Measurements from ENCODE around the gene SND1. TPM values are rescaled to one million over a fixed set of nuclear protein-coding genes. Genes with fewer than 3 reads are reported as not detected.

Gene SND1
- total RNA-seq, 6 experiments from 2014 or later = 77.5 to 150 (median 126) TPM

DNA sequence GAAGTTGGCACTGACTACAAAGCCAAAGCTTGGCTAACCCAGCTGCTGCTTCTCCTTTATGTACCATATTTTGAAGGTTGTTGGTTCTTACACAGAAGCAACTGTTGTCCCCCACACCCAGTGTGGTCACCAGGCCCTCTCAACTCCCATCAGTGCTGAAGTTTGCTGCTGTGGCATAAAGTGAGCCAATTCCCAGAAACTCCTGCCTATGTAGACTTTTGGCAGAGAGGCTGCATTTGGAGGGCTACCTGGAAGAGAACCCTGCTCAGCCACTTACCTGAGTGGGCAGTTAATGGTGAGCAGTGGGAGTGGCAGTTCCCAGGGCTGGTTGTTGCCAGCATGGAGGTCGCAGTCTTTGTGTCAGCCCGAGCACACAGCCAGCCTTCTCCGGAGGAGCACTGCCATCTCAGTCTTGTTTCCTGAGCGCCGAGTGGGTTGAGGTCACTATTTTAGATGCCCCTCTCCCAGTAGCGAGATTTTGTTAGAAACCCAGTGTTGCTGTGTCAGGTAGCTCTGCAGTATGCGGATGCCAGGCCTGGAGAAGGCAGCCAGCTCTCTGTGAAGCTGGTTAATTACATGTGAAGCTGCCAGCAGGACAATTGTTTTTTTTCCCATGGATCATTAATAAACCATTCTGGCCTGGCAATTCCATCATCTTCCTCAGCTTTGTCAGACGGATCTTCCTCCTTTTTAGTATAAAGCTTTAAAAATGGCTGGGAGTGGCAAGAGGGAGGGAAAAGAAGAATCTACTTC lies 354.7 kb downstream of the SND1 start:
- no peaks in the 10 kb centered on the region for H3K9me3 ChIP-seq
- TF ChIP-seq POLR2A (IDR thresholded peaks at IDR 0.05) = no peak
- TF ChIP-seq, protein P1, sequence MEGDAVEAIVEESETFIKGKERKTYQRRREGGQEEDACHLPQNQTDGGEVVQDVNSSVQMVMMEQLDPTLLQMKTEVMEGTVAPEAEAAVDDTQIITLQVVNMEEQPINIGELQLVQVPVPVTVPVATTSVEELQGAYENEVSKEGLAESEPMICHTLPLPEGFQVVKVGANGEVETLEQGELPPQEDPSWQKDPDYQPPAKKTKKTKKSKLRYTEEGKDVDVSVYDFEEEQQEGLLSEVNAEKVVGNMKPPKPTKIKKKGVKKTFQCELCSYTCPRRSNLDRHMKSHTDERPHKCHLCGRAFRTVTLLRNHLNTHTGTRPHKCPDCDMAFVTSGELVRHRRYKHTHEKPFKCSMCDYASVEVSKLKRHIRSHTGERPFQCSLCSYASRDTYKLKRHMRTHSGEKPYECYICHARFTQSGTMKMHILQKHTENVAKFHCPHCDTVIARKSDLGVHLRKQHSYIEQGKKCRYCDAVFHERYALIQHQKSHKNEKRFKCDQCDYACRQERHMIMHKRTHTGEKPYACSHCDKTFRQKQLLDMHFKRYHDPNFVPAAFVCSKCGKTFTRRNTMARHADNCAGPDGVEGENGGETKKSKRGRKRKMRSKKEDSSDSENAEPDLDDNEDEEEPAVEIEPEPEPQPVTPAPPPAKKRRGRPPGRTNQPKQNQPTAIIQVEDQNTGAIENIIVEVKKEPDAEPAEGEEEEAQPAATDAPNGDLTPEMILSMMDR (IDR thresholded peaks at IDR 0.05) = no peak
- H3K4me3 ChIP-seq = no peak overlapping the region
- intact Hi-C loops (cut with DNase I) = no loop called here
- H3K36me3 ChIP-seq = no peaks in the 10 kb centered on the region
- ATAC-seq (no peak), DNase-seq (no peak)
- WGBS (ENCODE audit: insufficient coverage, low coverage, low lambda C conversion rate, missing lambda C conversion rate) = 92% methylated on average over 2 of the region's 8 CpGs
- H3K27ac ChIP-seq = peak overlapping the region in 2 of 3 donors; percentile 52 to 77
- H3K27me3 ChIP-seq = no peaks in the 10 kb centered on the region
- peaks cover 0 to 81% (median 31%) of the 10 kb centered on the region in 4 donors for H3K4me1 ChIP-seq

DNA sequence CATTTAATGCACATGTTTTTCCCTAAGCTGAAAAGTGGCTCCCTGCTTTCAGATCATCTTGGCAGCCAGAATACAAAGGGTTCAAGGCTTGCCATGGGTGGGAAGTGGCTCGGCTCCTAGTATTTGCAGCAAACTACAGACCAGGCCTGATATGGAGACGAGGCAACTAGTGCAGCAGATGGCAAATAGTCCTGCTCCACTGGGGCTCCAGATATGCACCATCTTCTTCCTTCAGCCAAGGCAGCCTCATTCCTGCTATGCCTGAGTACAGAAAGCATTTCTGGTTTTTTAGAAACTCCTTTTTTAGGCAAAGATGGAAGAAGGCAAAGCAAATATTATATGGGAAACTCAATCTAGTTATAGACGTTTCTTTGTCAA lies 355.3 kb downstream of the SND1 start:
- peaks cover 0 to 78% (median 31%) of the 10 kb centered on the region in 4 donors for H3K4me1 ChIP-seq

DNA sequence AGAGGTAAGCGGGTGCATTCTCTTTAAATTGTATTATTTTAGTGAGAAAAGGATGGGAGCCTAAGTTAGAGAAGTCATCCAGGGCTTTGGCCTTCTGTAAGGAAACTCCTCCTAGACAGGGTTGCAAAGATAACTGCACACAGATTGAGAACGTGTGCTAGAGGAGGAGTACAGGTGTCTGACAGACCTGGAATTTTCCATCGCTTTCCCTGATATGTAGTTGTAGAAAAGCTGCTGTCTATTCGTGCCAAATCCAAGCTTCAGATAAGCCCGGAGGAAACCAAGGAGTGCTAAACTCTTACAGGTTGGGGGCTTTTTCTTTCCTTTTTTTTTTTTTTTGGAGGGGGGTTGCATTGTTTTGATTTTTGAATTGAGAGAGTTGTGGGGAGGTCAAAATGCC lies 356.1 kb downstream of the SND1 start:
- 90% methylated on average over 5 of the region's 5 CpGs for WGBS (ENCODE audit: insufficient coverage, low coverage, low lambda C conversion rate, missing lambda C conversion rate)
- intact Hi-C loops (cut with DNase I) = no loop called here
- no peak for ATAC-seq
- Histone ChIP-seq H3K9me3 (no peaks in the 10 kb centered on the region), H3K4me1 (peaks cover 0 to 70% (median 29%) of the 10 kb centered on the region in 4 donors), H3K27ac (no peak overlapping the region), H3K4me3 (no peak overlapping the region), H3K36me3 (peaks cover 0 to 3% (median 0%) of the 10 kb centered on the region in 4 donors), H3K27me3 (no peaks in the 10 kb centered on the region)
- no peak for TF ChIP-seq POLR2A (IDR thresholded peaks at IDR 0.05)
- TF ChIP-seq, protein P1 (IDR thresholded peaks at IDR 0.05) = no peak
- DNase-seq = no peak

More for the DNA sequence above, 355.3 kb downstream of the SND1 start:
- Histone ChIP-seq H3K36me3 (peaks cover 0 to 1% (median 0%) of the 10 kb centered on the region in 4 donors), H3K9me3 (no peaks in the 10 kb centered on the region), H3K4me3 (no peak overlapping the region), H3K27me3 (no peaks in the 10 kb centered on the region), H3K27ac (no peak overlapping the region)
- ATAC-seq (no peak), DNase-seq (no peak)
- TF ChIP-seq, protein P1 (IDR thresholded peaks at IDR 0.05) = no peak
- intact Hi-C loops (cut with DNase I) = no loop called here
- 89% methylated on average over 3 of the region's 3 CpGs for WGBS (ENCODE audit: insufficient coverage, low coverage, low lambda C conversion rate, missing lambda C conversion rate)

DNA sequence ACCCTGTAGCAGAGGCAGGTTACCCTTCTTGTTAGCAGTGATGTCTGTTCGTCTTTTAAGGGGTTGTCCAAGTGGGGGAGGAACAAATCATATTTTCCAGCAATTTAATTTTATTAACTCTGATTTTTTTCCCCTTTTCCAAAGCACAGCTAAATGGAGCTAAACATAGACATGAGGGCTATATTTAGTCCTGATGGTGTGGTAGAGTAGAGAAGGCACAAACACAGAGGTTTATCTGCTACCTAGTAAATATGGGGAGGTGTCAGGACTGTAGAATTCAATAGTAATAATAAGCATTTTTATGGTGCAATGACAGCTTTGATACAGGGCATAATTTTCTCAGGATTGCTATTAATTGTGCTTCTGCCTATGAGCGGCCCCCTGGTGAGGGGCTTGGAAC lies 356.8 kb downstream of the SND1 start:
- intact Hi-C loops (cut with DNase I) = no loop called here
- H3K4me3 ChIP-seq = no peak overlapping the region
- no peak overlapping the region for H3K27ac ChIP-seq
- no peak for ATAC-seq
- peaks cover 0 to 3% (median 0%) of the 10 kb centered on the region in 4 donors for H3K36me3 ChIP-seq
- 95% methylated on average over 2 of the region's 2 CpGs for WGBS (ENCODE audit: insufficient coverage, low coverage, low lambda C conversion rate, missing lambda C conversion rate)
- H3K9me3 ChIP-seq = no peaks in the 10 kb centered on the region
- no peaks in the 10 kb centered on the region for H3K27me3 ChIP-seq
- DNase-seq = no peak
- TF ChIP-seq, protein P1 (IDR thresholded peaks at IDR 0.05) = no peak
- TF ChIP-seq POLR2A (IDR thresholded peaks at IDR 0.05) = no peak
- peaks cover 0 to 64% (median 26%) of the 10 kb centered on the region in 4 donors for H3K4me1 ChIP-seq

Data from right lobe of liver (tissue), 6 donors.